H9 (cell line): ENCODE data around the gene GRIN2A. TPM values are rescaled to one million over a fixed set of nuclear protein-coding genes. Genes with fewer than 3 reads are reported as not detected.

Experiments
- DNase-seq: peaks from one replicate; pipeline ENCODE4 v3.0.0-alpha.2; 2017
- H2AFZ ChIP-seq: one replicate; pipeline ENCODE4 v1.6.1; 2013; ENCODE audit warnings: mild to moderate bottlenecking, low read length, control low read depth, moderate library complexity
- H2AK5ac ChIP-seq: 2 replicates; pipeline ENCODE4 v1.6.1; 2013; ENCODE audit warnings: low read length, control low read depth, mixed read lengths; ENCODE audit not compliant: insufficient read length
- H2BK120ac ChIP-seq: one replicate; pipeline ENCODE4 v1.6.1; 2013; ENCODE audit warnings: low read depth, mild to moderate bottlenecking, low read length, control low read depth, inconsistent platforms; ENCODE audit not compliant: poor library complexity, severe bottlenecking
- H2BK12ac ChIP-seq: 2 replicates; pipeline ENCODE4 v1.6.1; 2013; ENCODE audit warnings: low read length, control low read depth, mixed read lengths, low read depth; ENCODE audit not compliant: insufficient read length
- H2BK15ac ChIP-seq: 2 replicates; pipeline ENCODE4 v1.6.1; 2013; ENCODE audit warnings: low read depth, low read length, control low read depth
- H2BK20ac ChIP-seq: one replicate; pipeline ENCODE4 v1.6.1; 2013; ENCODE audit warnings: low read depth, mild to moderate bottlenecking, low read length, control low read depth, inconsistent platforms; ENCODE audit not compliant: poor library complexity, severe bottlenecking
- H2BK5ac ChIP-seq: 2 replicates; pipeline ENCODE4 v1.6.1; 2013; ENCODE audit warnings: low read length, control low read depth, mixed read lengths; ENCODE audit not compliant: insufficient read length
- H3K14ac ChIP-seq: 2 replicates; pipeline ENCODE4 v1.6.1; 2013; ENCODE audit warnings: low read length, control low read depth; ENCODE audit not compliant: insufficient read depth
- H3K18ac ChIP-seq: 2 replicates; pipeline ENCODE4 v1.6.1; 2013; ENCODE audit warnings: low read depth, mild to moderate bottlenecking, mixed read lengths, low read length, control low read depth; ENCODE audit not compliant: insufficient read length
- H3K23ac ChIP-seq: 2 replicates; pipeline ENCODE4 v1.6.1; 2013; ENCODE audit warnings: low read length, control low read depth, mixed read lengths, low read depth; ENCODE audit not compliant: insufficient read length
- H3K23me2 ChIP-seq: 2 replicates; pipeline ENCODE4 v1.6.1; 2013; ENCODE audit warnings: low read depth, mild to moderate bottlenecking, mixed read lengths, low read length, control low read depth; ENCODE audit not compliant: insufficient read length, poor library complexity, severe bottlenecking
- H3K27ac ChIP-seq: 2 replicates; pipeline ENCODE4 v1.5.1; 2013; ENCODE audit warnings: low read length, control low read depth, mixed read lengths, low read depth; ENCODE audit not compliant: insufficient read length
- H3K27me3 ChIP-seq: 2 replicates; pipeline ENCODE4 v1.6.1; 2013; ENCODE audit warnings: low read length, control low read depth, inconsistent platforms; ENCODE audit not compliant: insufficient read depth
- H3K4ac ChIP-seq: 2 replicates; pipeline ENCODE4 v1.6.1; 2013; ENCODE audit warnings: low read depth, mild to moderate bottlenecking, control low read depth, inconsistent platforms, low read length, moderate library complexity
- H3K4me1 ChIP-seq: 2 replicates; pipeline ENCODE4 v1.6.1; 2013; ENCODE audit warnings: low read length, control low read depth, inconsistent platforms; ENCODE audit not compliant: insufficient read depth
- H3K4me2 ChIP-seq: 2 replicates; pipeline ENCODE4 v1.6.1; 2013; ENCODE audit warnings: low read length, control low read depth, mixed read lengths; ENCODE audit not compliant: insufficient read length, insufficient read depth
- H3K56ac ChIP-seq: 2 replicates; pipeline ENCODE4 v1.6.1; 2013; ENCODE audit warnings: low read depth, mild to moderate bottlenecking, mixed read lengths, low read length, control low read depth; ENCODE audit not compliant: insufficient read length
- H3K79me1 ChIP-seq: 2 replicates; pipeline ENCODE4 v1.6.1; 2013; ENCODE audit warnings: low read depth, mild to moderate bottlenecking, moderate library complexity, low read length, control low read depth, inconsistent platforms; ENCODE audit not compliant: insufficient read depth, poor library complexity, severe bottlenecking
- H3K79me2 ChIP-seq: 2 replicates; pipeline ENCODE4 v1.6.1; 2013; ENCODE audit warnings: low read length, control low read depth, inconsistent platforms; ENCODE audit not compliant: insufficient read depth
- H3K9ac ChIP-seq: 2 replicates; pipeline ENCODE4 v1.6.1; 2013; ENCODE audit warnings: low read length, control low read depth, mixed read lengths; ENCODE audit not compliant: insufficient read length; ENCODE audit errors: extremely low read depth
- H3K9me3 ChIP-seq: one replicate; pipeline ENCODE4 v1.6.1; 2013; ENCODE audit warnings: low read depth, low read length, inconsistent platforms; ENCODE audit not compliant: control insufficient read depth
- H3T11ph ChIP-seq: one replicate; pipeline ENCODE4 v1.6.1; 2013; ENCODE audit warnings: mild to moderate bottlenecking, low read length, control low read depth, inconsistent platforms
- H4K20me1 ChIP-seq: one replicate; pipeline ENCODE4 v1.6.1; 2013; ENCODE audit not compliant: control insufficient read depth, insufficient read length, insufficient read depth
- H4K5ac ChIP-seq: 2 replicates; pipeline ENCODE4 v1.6.1; 2013; ENCODE audit warnings: low read depth, mild to moderate bottlenecking, mixed read lengths, low read length, control low read depth; ENCODE audit not compliant: insufficient read length
- H4K8ac ChIP-seq: replicated peaks from 2 replicates; pipeline ENCODE4 v1.6.1; 2013; ENCODE audit warnings: low read length, control low read depth, mixed read lengths, low read depth; ENCODE audit not compliant: insufficient read length
- H4K91ac ChIP-seq: 2 replicates; pipeline ENCODE4 v1.6.1; 2013; ENCODE audit warnings: low read depth, mild to moderate bottlenecking, moderate library complexity, mixed read lengths, low read length, control low read depth; ENCODE audit not compliant: insufficient read length
- H3K27ac Mint-ChIP-seq, 3 experiments: 2 replicates in 2 of 3; 3 replicates in 1 of 3; pipeline ENCODE4 v1.8.0; 2020 to 2021; ENCODE audit warnings: mixed read lengths in 3 of 3, mild to moderate bottlenecking in 1 of 3, moderate library complexity in 1 of 3
- H3K27me3 Mint-ChIP-seq: 2 replicates; pipeline ENCODE4 v1.8.0; 2021; ENCODE audit warnings: low read depth, mild to moderate bottlenecking, moderate library complexity, mixed read lengths
- H3K36me3 Mint-ChIP-seq, 3 experiments: 2 replicates in 2 of 3; 3 replicates in 1 of 3; pipeline ENCODE4 v1.8.0; 2020 to 2021; ENCODE audit warnings: low read depth in 3 of 3, mixed read lengths in 3 of 3; ENCODE audit not compliant: insufficient read depth in 1 of 3
- H3K4me1 Mint-ChIP-seq, 2 experiments: 2 replicates each; pipeline ENCODE4 v1.8.0; 2020; ENCODE audit warnings: mixed read lengths in 2 of 2
- H3K4me3 Mint-ChIP-seq, 2 experiments: 2 replicates in 1 of 2; 3 replicates in 1 of 2; pipeline ENCODE4 v1.8.0; 2020 to 2021; ENCODE audit warnings: mild to moderate bottlenecking in 2 of 2, mixed read lengths in 2 of 2, moderate library complexity in 1 of 2
- H3K9me3 Mint-ChIP-seq, 2 experiments: 2 replicates in 1 of 2; 3 replicates in 1 of 2; pipeline ENCODE4 v1.8.0; 2020; ENCODE audit warnings: mild to moderate bottlenecking in 2 of 2, mixed read lengths in 2 of 2, moderate library complexity in 1 of 2
- WGBS: extraction: QIAGEN DNeasy Blood & Tissue Kit; methylation state at CpG from one replicate; pipeline ENCODE4 v1.1.7; 2013; ENCODE audit warnings: missing lambda C conversion rate, low lambda C conversion rate, mixed read lengths; ENCODE audit not compliant: insufficient read length; ENCODE audit errors: extremely low coverage; 5-methylcytosine and 5-hydroxymethylcytosine counted together
- total RNA-seq: library from RNA; stranded (reverse); gene quantifications from 2 replicates; pipeline ENCODE4 v1.2.1, GENCODE V29; 2021
- TF ChIP-seq, protein P1 (sequence below): fragments of 200-600 bp; sonication (generic); conservative IDR thresholded peaks from 3 replicates; pipeline ENCODE4 v1.8.0; 2021; ENCODE audit warnings: antibody characterized with exemption, mild to moderate bottlenecking

The GRIN2A gene
- total RNA-seq, 1 experiment from 2014 or later: 1.5 TPM

DNA sequence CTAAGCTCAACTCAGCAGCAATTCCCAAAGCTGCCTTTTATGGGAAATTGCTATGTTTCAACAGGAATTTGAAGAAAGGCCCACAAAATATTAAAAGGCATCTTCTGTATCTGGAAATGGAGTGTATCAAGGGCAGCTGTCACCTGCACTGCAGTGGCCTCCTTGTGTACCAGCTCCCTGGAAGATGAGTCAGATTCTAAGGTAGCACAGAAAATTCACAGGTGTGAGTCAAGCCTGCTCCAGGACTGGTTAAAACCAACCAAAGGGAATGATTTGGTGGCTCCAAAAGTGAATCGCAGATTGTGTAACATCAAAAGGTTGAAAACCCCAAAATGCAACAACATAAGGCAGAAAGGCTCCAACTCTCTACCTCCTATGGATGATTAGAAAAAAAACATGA, 296.4 kb downstream of the GRIN2A start:
- Histone ChIP-seq H2BK20ac (no peak overlapping the region), H2BK5ac (no peak overlapping the region), H3K4me2 (no peak overlapping the region), H4K20me1 (no peaks in the 10 kb centered on the region), H3K56ac (no peak overlapping the region), H3K4me1 (peaks cover 3% of the 10 kb centered on the region; the same call in 1 of the 2 replicates), H3K23ac (no peak overlapping the region), H2BK12ac (no peak overlapping the region), H2BK15ac (no peak overlapping the region), H3T11ph (no peak overlapping the region), H3K9ac (no peak overlapping the region), H3K4ac (no peak overlapping the region), H3K18ac (no peak overlapping the region), H2BK120ac (no peak overlapping the region), H4K91ac (no peak overlapping the region), H3K9me3 (no peaks in the 10 kb centered on the region), H2AFZ (no peak overlapping the region), H3K27me3 (no peaks in the 10 kb centered on the region), H3K14ac (no peak overlapping the region), H3K23me2 (no peaks in the 10 kb centered on the region), H4K5ac (no peak overlapping the region), H3K79me2 (no peaks in the 10 kb centered on the region), H3K79me1 (no peaks in the 10 kb centered on the region), H3K27ac (no peak overlapping the region), H4K8ac (no peak overlapping the region), H2AK5ac (no peak overlapping the region)
- H3K36me3 Mint-ChIP-seq: no peaks in the 10 kb centered on the region
- TF ChIP-seq, protein P1, sequence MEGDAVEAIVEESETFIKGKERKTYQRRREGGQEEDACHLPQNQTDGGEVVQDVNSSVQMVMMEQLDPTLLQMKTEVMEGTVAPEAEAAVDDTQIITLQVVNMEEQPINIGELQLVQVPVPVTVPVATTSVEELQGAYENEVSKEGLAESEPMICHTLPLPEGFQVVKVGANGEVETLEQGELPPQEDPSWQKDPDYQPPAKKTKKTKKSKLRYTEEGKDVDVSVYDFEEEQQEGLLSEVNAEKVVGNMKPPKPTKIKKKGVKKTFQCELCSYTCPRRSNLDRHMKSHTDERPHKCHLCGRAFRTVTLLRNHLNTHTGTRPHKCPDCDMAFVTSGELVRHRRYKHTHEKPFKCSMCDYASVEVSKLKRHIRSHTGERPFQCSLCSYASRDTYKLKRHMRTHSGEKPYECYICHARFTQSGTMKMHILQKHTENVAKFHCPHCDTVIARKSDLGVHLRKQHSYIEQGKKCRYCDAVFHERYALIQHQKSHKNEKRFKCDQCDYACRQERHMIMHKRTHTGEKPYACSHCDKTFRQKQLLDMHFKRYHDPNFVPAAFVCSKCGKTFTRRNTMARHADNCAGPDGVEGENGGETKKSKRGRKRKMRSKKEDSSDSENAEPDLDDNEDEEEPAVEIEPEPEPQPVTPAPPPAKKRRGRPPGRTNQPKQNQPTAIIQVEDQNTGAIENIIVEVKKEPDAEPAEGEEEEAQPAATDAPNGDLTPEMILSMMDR: no peak
- no peaks in the 10 kb centered on the region; the same call in 1 of the 2 replicates for H3K27me3 Mint-ChIP-seq
- WGBS: no CpG with 5 or more reads among the region's 1 CpG
- no peak overlapping the region for H3K4me3 Mint-ChIP-seq
- no peak for DNase-seq
- no peaks in the 10 kb centered on the region for H3K9me3 Mint-ChIP-seq
- H3K27ac Mint-ChIP-seq: no peak overlapping the region; a peak in 1 of 7 replicates
- peaks cover 15 to 19% of the 10 kb centered on the region in 2 experiments for H3K4me1 Mint-ChIP-seq
